Hematopoietic multipotent progenitor cell treated with erythropoietin and hydrocortisone succinate and interleukin-3 and kit ligand, for 15 days (in vitro differentiated cells): Measurements from ENCODE around the gene RNF217.
"Not testable (repeated sequence)": the region's sequence is repeated elsewhere in the genome, so short reads cannot be mapped to it uniquely, and the experiment has no call there.

Experiments
- DNase-seq: peaks from one replicate; pipeline ENCODE4 v3.0.0-alpha.2; 2015; ENCODE audit warnings: low spot score

RNF217 gene

GRCh38 chr6:124963416-124963785 is 1.2 kb downstream of the RNF217 start:
- no peak for DNase-seq

- DNase-seq = no peak
These were observed 1.9 kb downstream of the RNF217 start for GRCh38 chr6:124963831-124964763.

- DNase-seq = no peak
These were observed 2.5 kb downstream of the RNF217 start for GRCh38 chr6:124964764-124965105.

GRCh38 chr6:124965424-124965850 is 3.2 kb downstream of the RNF217 start:
- DNase-seq = not testable (repeated sequence)

- DNase-seq = no peak
These were observed 5.2 kb downstream of the RNF217 start for GRCh38 chr6:124967444-124967843.

GRCh38 chr6:124968401-124968800 is 6.2 kb downstream of the RNF217 start:
- no peak for DNase-seq

- no peak for DNase-seq
These were observed 8.0 kb downstream of the RNF217 start for GRCh38 chr6:124970243-124970642.

GRCh38 chr6:124970763-124971162 is 8.5 kb downstream of the RNF217 start:
- no peak for DNase-seq

DNA sequence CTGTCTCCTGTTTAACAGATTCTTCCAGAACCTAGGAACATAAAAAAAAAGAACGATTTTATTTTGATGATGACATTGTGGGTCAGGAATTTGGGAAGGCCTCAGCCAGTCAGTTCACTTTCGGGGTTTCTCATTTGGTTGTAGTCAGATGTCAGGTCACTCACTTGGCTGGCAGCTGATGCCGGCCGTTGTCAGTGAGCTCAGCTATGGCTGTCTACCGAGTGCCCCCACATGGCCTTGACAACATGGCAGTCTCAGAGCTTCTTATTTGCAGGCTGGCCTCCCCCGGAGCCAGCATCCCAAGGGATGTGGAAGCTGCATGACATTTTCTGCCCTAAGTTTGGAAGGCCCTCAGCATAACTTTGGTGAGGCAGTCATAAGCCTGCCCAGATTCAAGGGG is 11.5 kb downstream of the RNF217 start:
- DNase-seq = no peak

DNA sequence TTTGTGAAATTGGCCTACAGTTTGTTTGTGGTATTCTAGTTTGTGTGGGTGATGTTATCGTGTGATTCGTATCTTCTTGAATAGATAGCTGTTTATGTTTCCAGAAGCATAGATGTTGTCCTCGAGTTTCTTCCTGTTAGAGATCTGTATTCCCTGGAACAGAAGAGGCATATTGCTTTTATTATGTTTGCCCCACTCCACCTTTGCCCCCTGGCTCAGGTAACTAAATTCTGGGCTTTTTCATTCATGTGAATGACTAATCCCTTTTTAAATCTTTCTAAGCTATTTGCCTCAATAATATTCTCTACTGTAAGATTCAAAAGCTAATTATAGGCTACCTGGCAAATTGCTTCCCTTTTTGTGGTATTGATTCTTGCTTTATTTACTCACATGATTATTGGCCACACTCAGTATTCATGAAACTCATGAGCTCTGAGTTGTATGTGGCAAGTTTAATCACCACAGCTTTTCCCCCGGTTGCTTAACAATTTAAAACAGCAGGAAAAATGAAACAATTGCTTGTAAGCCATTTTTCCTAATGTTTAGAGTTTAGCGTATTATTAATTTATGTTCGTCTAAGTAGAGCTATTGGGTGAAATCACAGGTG is 12.6 kb downstream of the RNF217 start:
- no peak for DNase-seq

DNA sequence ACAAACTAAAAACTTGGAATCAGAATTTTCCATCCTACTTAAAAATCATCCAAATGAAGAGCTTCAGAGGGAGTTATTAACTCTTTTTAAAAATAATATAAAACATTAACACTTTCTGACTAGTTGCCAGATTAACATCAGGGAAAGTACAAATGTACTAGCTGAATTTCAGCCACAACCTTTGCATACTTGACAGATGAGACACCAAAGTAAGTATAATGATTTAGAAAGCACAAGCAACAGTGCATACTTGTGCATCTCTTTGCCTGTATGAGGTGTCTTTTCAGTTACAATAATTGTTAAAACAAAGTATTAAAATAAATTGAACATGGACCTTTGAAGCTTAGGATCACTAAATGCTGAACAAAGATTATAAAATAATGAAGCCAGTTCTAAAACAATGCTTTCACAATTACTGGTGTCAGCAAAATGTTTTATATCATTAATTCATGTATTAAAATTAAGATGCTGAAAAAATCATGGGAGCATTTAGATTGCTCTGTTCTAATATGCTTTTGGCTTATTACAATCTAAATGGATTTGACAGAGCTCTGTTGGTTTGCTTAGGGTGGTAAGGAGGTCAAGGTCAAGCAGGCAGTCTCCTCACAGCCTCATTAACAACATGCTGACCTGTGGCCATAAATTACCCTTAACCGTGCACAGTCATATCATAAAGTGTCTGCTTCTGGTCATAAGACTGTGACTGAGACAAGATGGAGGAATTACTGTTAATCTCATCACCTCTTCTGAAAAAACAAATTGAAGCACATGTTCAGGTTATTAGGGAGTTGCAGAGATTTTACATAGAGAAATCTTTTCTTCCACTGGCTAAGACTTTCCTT is 15.1 kb downstream of the RNF217 start:
- DNase-seq = no peak

- DNase-seq = no peak
These were observed 16.4 kb downstream of the RNF217 start for GRCh38 chr6:124978451-124979293.

GRCh38 chr6:124979294-124979678 is 17.0 kb downstream of the RNF217 start:
- no peak for DNase-seq

- DNase-seq = no peak
These were observed 20.4 kb downstream of the RNF217 start for GRCh38 chr6:124982669-124983068.

DNA sequence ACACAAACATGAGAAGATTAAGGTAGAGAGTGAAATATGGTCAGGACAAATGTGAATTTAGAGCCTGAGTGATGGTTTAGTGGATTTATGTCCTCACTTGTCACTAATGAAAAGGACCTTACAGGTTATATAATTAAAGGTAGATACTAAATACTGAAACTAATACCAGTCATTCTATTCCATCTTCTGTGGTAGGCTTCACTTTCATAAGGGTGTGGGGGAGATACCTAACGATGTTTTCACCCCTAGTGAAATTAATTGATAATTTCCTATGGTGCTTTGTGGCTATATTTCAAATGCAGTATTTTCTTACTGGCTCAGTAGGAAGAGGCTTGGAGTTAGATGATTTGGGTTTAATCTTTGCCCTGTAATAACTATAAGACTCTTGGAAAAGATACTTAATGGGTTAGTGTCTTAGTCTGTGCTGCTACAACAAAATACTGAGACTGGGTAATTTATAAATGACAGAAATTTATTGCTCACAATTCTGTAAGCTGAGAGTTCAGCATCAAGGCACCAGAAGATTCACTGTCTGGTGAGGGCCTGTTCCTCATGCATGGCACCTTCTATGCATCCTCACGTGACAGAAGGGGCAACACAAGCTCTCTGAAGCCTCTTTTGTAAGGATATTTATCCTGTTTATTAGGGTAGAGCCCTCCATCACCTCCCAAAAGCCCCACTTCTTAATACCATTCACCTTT is 21.3 kb downstream of the RNF217 start:
- DNase-seq = no peak

DNA sequence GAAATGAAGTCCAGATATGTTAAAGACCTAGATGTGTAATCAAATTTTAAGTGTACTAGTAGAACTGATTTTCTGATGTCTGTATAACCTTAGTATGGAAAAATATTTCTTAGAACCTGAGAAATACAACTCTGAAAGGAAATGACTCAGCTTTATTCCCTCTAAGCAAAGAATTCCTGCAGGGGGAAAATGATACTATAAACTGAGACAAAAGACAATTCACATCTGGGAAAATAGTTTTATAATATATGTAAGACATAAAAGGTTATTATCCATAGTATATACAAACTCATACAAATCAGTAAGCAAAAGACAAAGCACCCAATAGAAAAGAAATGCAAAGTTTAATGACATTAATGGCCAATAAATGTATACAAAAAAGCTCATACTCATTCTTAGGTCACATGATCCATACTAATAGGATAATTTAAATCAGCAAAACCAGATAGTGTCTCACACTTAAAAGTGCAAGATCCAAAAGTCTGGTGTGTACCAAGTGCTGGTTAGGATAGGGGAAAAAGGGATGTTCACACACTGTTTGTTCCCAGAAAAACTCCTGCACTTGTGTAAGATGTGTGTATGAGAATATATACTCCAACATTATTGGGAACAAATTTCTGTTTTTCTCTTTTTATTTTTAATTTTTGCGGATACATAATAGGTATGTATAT is 22.6 kb downstream of the RNF217 start:
- no peak for DNase-seq

DNA sequence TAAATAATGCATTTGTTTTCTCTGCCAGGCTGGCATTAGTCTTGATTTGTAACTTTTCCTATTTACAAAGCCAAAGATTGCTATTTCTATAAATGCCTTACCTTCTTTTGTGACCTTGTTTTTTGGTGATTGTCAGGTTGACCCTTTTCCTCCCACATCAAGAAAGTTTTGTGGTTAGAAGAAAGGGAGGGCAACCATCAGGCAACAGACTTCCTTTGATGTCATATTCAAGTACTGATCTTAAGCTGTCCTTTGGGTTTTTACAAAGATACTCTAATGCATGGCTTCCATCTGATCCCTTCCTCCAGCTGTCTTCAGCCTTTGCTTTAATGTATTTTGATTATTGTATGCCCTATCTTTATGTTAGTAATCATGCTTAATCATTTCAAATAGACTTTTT is 23.9 kb downstream of the RNF217 start:
- DNase-seq = no peak

GRCh38 chr6:124987291-124987690 is 25.1 kb downstream of the RNF217 start:
- no peak for DNase-seq

DNA sequence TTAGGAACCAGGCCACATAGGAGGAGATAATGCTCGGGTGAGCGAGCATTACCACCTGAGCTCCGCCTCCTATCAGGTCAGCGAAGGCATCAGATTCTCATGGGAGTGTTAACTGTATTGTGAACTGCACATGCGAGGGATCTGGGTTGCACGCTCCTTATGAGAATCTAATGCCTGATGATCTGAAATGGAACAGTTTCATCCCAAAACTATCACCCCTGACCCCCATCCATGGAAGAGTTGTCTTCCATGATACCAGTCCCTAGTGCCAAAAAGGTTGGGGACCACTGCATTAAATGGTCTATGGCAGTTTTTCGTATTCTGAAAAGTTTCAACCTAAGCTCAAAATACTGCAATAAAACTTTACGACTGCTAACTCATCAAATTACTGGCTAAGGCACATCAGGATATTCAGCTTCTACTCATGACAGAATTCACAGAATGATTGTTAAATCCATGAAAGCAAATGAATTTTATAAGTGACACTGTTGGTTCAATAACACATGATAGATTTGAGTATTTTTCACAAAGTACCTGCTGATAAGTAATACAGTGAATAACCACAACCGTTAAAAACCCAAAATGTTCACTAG is 25.9 kb downstream of the RNF217 start:
- DNase-seq = no peak
